DMS53 treated with DMSO at 0.1 percent for 48 hours (cell line): ENCODE results near the gene BLACAT1.
"Not testable (repeated sequence)": the region's sequence is repeated elsewhere in the genome, so short reads cannot be mapped to it uniquely, and the experiment has no call there.

Source experiments
- DNase-seq: peaks from one replicate; lab custom pipeline; 2025; ENCODE audit not compliant: unreplicated experiment; lab: John Stamatoyannopoulos, UW

Gene BLACAT1

DNA sequence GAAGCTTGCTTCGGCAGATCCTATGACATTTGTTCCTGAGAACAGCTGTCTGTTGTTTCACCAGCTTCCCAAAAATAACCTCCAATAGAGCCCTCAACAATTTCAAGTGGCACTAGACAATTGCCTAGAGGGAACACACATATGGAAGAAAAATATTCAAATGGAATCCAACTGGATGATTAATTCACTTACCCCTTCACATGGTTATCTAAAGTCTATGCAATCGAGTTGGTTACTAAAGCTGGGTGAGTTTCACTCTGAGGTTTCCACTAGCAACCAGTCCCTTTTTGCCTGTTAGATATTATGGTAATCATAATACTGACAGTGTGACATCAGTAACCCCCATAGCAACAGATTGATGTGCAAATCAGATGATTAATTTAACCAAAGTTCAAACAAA, 34.0 kb downstream of the BLACAT1 start, which contains the start of gene LEMD1:
TSS of gene LEMD1 (minus strand) at position 259 of the 400 bp plus-strand sequence. CDS start 1,520 bp downstream, outside the sequence.
- DNase-seq = no peak

DNA sequence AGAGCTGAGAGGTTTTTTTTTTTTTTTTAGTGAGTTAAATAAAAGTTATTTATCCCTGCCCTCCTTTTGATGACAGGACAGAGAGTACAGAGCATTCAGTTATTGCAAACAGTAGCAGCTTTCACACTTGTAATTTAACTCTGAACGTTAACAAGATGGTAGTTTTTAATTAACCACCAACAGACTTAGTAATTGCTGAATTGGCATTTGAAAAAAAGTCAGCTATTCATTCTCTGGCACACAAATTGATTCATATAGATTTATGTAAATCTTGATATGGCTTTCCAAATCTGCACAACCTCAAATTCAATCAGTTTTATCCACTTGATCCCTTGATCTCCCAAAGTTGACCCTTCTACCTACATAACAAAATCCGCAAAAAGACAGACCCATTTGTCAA, 34.9 kb downstream of the BLACAT1 start:
- DNase-seq = no peak

DNA sequence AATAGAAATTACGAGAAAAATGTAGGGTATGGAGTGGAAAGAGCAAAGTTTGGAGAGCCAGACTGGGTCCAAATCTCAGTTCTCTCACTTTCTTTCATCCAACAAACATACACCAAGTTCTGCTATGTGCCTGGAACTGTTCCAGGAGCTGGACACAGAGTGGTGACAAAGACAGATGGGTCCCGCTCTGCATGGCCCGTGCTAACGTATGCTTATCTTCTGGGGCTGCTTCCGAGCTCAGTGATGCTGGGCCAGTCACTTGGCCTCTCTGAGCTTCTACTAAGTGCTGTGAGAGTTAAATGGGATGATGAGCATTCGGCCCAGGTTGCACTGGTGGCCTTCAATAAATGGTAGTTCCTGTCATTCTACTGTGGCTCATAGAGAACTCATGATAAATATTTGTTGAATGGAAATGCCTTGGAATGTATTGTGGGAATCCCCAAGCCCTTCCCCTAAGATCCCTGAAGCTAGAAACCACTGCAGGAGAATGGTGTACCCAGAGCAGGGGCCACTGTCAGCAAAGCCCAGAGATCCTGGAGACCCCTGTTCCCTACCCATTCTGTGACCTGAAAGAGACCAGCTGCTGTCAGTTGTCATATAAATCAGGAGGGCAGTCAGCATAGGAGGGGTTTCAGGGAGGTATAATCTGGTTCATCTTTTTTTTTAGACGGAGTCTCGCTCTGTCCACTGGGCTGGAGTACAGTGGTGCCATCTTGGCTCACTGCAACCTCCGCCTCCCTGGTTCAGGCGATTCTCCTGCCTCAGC, 37.8 kb downstream of the BLACAT1 start:
- no peak for DNase-seq

DNA sequence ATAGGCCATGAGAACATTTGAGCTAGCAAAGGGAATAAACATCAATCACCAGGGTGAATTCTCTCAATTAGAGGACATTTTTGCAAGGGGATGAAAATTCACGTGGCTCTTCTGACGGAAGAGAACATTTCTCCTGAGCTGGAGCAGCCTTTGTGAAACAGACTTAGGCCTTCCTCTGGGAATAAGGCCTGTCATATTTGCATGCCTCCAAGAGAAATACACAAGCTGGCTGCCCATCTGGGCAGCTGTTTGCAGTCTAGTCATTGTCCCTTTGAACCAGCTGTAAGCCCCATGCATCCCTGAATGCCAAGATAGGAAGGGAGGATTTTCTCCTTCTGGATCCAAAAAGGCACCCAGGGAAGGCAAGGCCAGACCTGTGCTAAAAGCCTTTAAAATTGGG, 39.5 kb downstream of the BLACAT1 start:
- no peak for DNase-seq

DNA sequence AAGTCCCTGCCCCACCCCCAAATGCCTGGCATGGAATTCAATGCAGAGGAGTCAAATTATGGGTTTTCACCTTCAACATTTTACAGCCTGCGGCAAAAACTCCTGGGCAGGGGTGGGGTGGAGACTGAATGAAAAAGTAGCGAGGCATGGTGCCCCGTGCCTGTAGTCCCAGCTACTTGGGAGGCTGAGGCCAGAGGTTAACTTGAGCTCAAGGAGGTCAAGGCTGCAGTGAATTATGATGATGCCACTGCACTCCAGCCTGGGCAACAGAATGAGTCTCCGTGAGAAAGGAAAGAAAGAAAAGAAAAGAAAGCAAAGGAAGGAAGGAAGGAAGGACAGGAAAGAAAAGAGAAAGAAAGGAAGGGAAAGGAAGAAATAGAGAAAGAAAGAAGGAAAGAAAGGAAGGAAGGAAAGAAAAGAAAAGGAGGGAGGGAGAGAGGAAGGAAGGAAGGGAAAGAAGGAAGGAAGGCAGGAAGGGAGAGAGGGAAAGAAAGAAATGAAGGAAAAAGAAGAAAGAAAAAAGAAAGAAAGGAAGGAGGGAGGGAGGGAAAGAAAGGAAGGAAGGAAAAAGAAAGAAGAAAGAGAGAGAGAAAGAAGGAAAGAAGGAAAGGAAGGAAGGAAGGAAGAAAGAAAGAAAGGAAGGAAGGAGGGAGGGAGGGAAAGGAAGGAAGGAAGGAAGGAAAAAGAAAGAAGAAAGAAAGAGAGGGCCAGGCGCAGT, 45.1 kb downstream of the BLACAT1 start:
- DNase-seq = no peak

DNA sequence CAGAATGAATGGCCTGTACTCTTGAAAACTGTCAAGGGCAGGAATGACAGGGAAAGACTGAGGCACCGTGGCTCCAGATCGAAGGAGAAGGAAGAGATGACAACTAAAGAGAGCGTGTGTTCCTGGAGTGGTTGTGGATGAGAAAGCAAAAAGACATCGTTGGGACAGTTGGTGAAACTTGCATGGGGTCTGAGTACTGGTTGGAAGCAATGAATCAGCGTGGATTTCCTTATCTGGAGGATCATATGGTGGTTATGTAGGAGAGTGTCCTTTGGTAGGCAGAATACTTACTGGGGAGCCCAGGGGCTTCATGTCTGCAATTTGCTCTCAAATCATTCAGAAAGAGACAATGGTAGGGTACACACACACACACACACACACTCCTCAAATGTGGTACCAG, 47.9 kb downstream of the BLACAT1 start:
- DNase-seq = no peak

DNA sequence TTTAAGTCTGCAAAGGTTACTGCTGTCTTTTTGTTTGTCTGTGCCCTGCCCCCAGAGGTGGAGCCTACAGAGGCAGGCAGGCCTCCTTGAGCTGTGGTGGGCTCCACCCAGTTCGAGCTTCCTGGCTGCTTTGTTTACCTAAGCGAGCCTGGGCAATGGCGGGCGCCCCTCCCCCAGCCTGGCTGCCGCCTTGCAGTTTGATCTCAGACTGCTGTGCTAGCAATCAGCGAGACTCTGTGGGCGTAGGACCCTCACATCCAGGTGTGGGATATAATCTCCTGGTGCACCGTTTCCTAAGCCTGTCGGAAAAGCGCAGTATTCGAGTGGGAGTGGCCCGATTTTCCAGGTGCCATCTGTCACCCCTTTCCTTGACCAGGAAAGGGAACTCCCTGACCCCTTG, 49.6 kb downstream of the BLACAT1 start:
- not testable (repeated sequence) for DNase-seq
